NOMO-1 treated with DMSO at 0.1 percent for 48 hours (cell line): ENCODE data around the gene TXNDC16.

ENCODE experiments used
- DNase-seq: peaks from one replicate; lab custom pipeline; 2025; ENCODE audit not compliant: unreplicated experiment; lab: John Stamatoyannopoulos, UW

Gene TXNDC16

DNA sequence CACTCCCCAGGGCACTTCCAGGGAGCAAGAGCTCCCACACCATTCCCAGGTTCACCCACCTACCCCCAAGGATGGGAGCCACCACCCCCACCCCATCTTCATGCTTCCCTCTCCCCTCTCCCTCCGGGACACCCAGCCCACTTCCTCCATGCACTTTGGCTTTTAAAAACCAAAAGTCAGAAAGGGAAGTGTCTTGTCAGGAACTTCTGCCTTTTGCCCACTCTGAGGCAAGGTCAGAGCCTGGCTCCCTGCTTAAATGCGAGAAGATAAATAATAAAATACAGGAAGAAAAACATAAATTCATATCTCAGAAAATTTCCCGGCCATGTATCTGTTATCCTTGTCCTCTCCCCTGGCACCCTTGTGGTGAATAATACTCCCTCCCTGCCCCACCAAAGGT is 156.6 kb downstream of the TXNDC16 start:
- DNase-seq: peak; percentile 72

DNA sequence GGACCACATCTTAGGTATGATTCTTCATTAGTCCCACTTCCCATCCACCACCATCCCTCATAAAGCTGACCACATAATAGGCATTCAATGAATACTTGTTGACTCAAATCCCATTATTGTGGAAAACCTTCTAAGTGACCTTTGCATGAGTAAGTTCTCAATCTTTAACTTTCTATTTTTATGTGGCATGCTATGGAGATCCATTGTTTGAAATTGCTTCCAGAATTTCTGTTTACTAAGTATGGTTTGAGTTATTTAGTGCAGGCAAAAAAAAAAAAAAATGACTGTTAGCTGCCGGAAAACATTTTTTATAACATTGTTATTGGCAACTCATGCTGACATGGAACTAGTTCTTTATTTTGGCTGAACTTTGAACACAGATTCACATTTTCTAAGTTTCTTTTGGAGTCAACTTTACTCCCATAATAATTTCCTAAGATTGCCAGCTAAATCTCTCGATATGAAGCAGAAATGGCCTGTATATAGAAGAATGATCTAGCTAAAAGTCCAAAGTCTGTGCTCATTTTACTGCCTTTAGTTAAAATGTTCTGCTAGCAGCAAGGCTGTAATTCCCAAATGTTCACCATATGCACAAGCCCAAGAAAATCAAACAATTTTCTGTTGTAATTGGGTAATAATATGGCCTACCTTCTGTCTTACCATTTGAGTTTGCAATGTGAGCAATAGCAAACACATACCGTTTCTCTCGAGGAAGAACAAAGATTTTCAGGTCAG is 160.3 kb downstream of the TXNDC16 start:
- no peak for DNase-seq
